ENCODE results near the gene CDADC1. TPM values are rescaled to one million over a fixed set of nuclear protein-coding genes. Genes with fewer than 3 reads are reported as not detected.
A peak's percentile ranks its signal among the peaks of the same experiment; 100 is the strongest.

The CDADC1 gene
- 9.4 TPM for total RNA-seq

- peak; percentile 97 for DNase-seq (ENCODE audit: low spot score)
Measured at GRCh38 chr13:49247643-49248621, at the start of gene CDADC1. TSS of gene CDADC1 (plus strand) at chr13:49247925. CDS start at chr13:49248038, 113 bp downstream.

- no peak for DNase-seq (ENCODE audit: low spot score)
Measured at GRCh38 chr13:49206641-49207040, 41.1 kb upstream of the CDADC1 start.

- no peak for DNase-seq (ENCODE audit: low spot score)
Measured at GRCh38 chr13:49208619-49209018, 39.1 kb upstream of the CDADC1 start.

- no peak for DNase-seq (ENCODE audit: low spot score)
Measured at GRCh38 chr13:49210114-49210513, 37.6 kb upstream of the CDADC1 start.

GRCh38 chr13:49210669-49211068 lies 37.1 kb upstream of the CDADC1 start:
- DNase-seq (ENCODE audit: low spot score): no peak

- DNase-seq (ENCODE audit: low spot score): no peak
Measured at GRCh38 chr13:49213539-49213938, 34.2 kb upstream of the CDADC1 start.

GRCh38 chr13:49213997-49214916 lies 33.5 kb upstream of the CDADC1 start:
- DNase-seq (ENCODE audit: low spot score): no peak

GRCh38 chr13:49214917-49215376 lies 32.8 kb upstream of the CDADC1 start:
- DNase-seq (ENCODE audit: low spot score): no peak

- no peak for DNase-seq (ENCODE audit: low spot score)
Measured at GRCh38 chr13:49216334-49216733, 31.4 kb upstream of the CDADC1 start.

GRCh38 chr13:49217962-49218492 lies 29.7 kb upstream of the CDADC1 start:
- DNase-seq (ENCODE audit: low spot score): no peak

- DNase-seq (ENCODE audit: low spot score): no peak
Measured at GRCh38 chr13:49218493-49219051, 29.2 kb upstream of the CDADC1 start.

GRCh38 chr13:49219647-49220035 lies 28.1 kb upstream of the CDADC1 start:
- no peak for DNase-seq (ENCODE audit: low spot score)

GRCh38 chr13:49220036-49220855 lies 27.5 kb upstream of the CDADC1 start, which contains the start of gene MLNR:
TSS of gene MLNR (plus strand) at chr13:49220338. CDS start at chr13:49220338, 0 bp downstream.
- DNase-seq (ENCODE audit: low spot score): no peak

GRCh38 chr13:49220856-49221589 lies 26.7 kb upstream of the CDADC1 start:
- no peak for DNase-seq (ENCODE audit: low spot score)

- DNase-seq (ENCODE audit: low spot score): no peak
Measured at GRCh38 chr13:49221590-49221965, 26.1 kb upstream of the CDADC1 start.

GRCh38 chr13:49225223-49226042 lies 22.3 kb upstream of the CDADC1 start:
- DNase-seq (ENCODE audit: low spot score): no peak

- no peak for DNase-seq (ENCODE audit: low spot score)
Measured at GRCh38 chr13:49226613-49227012, 21.1 kb upstream of the CDADC1 start.

- DNase-seq (ENCODE audit: low spot score): no peak
Measured at GRCh38 chr13:49234741-49235140, 13.0 kb upstream of the CDADC1 start.

- DNase-seq (ENCODE audit: low spot score): no peak
Measured at GRCh38 chr13:49235856-49236431, 11.8 kb upstream of the CDADC1 start.
